Measurements from ENCODE around the gene HERPUD1.

GRCh38 chr16:56921571-56921970 lies 10.4 kb upstream of the HERPUD1 start:
- TF ChIP-seq ZNF785 (tag by site-specific recombination; IDR thresholded peaks at IDR 0.05) (no peak), CTCF (tag by site-specific recombination; IDR thresholded peaks at IDR 0.05) (no peak), GLI4 (tag by site-specific recombination; IDR thresholded peaks at IDR 0.05) (no peak), ZNF394 (tag by site-specific recombination; IDR thresholded peaks at IDR 0.05; ENCODE audit: borderline replicate concordance) (no peak), SCRT1 (tag by site-specific recombination; IDR thresholded peaks at IDR 0.05; ENCODE audit: borderline replicate concordance) (no peak), TCF7L2 (IDR thresholded peaks at IDR 0.05; ENCODE audit: borderline replicate concordance, low read depth, low read length) (no peak), ZBTB10 (tag by site-specific recombination; IDR thresholded peaks at IDR 0.05) (no peak), YY1 (tag by site-specific recombination; IDR thresholded peaks at IDR 0.05) (no peak), KLF8 (tag by site-specific recombination; IDR thresholded peaks at IDR 0.05) (no peak), ZBTB26 (tag by site-specific recombination; optimal IDR thresholded peaks at IDR 0.05) (no peak), ZNF639 (tag by site-specific recombination; IDR thresholded peaks at IDR 0.05) (no peak), ZNF548 (tag by site-specific recombination; IDR thresholded peaks at IDR 0.05) (no peak), SALL2 (tag by site-specific recombination; IDR thresholded peaks at IDR 0.05; ENCODE audit: borderline replicate concordance) (no peak), ZFP69B (tag by site-specific recombination; IDR thresholded peaks at IDR 0.05) (no peak)

Data from HEK293 (cell line).